Measurements from ENCODE around the gene ZNF474. TPM values are rescaled to one million over a fixed set of nuclear protein-coding genes. Genes with fewer than 3 reads are reported as not detected.

Gene ZNF474
- total RNA-seq, 2 experiments from 2014 or later: not detected

- ChIA-PET CTCF (no interaction called here), POLR2A (no interaction called here)
- TF ChIP-seq CTCF (IDR thresholded peaks at IDR 0.05): no peak
- H3K4me1 Mint-ChIP-seq (ENCODE audit: low read depth): no peaks in the 10 kb centered on the region
- no peaks in the 10 kb centered on the region for H3K9me3 Mint-ChIP-seq
- intact Hi-C loops (cut with micrococcal nuclease): no loop called here
- no peak overlapping the region for H3K4me3 Mint-ChIP-seq
- H3K27me3 Mint-ChIP-seq: no peaks in the 10 kb centered on the region
- H3K36me3 Mint-ChIP-seq (ENCODE audit: low read depth): no peaks in the 10 kb centered on the region
- no peak for DNase-seq
- ATAC-seq: no peak
- H3K27ac Mint-ChIP-seq: no peak overlapping the region
These were observed 30.1 kb upstream of the ZNF474 start for GRCh38 chr5:122099060-122099790.

- intact Hi-C loops (cut with micrococcal nuclease): no loop called here
- no peak overlapping the region for H3K27ac Mint-ChIP-seq
- ATAC-seq: peak; percentile 55
- no peaks in the 10 kb centered on the region for H3K4me1 Mint-ChIP-seq (ENCODE audit: low read depth)
- CTCF ChIA-PET: interaction anchor here (0.7 to 1.6 kb wide), 7 partner anchors 11 to 152 kb away, joined by 3 to 5 read pairs (median 3); no protein-coding TSS in a partner anchor
- POLR2A ChIA-PET: no interaction called here
- TF ChIP-seq CTCF (IDR thresholded peaks at IDR 0.05): peak; percentile 63
- H3K4me3 Mint-ChIP-seq: no peak overlapping the region
- no peaks in the 10 kb centered on the region for H3K36me3 Mint-ChIP-seq (ENCODE audit: low read depth)
- H3K27me3 Mint-ChIP-seq: no peaks in the 10 kb centered on the region
- DNase-seq: no peak
- no peaks in the 10 kb centered on the region for H3K9me3 Mint-ChIP-seq
These were observed 27.6 kb upstream of the ZNF474 start for GRCh38 chr5:122101636-122102285.

- ChIA-PET CTCF (interaction anchor here (1.1 to 1.6 kb wide), 3 partner anchors 9 to 136 kb away, joined by 3 to 5 read pairs (median 3); no protein-coding TSS in a partner anchor), POLR2A (no interaction called here)
- no peak for ATAC-seq
- no peaks in the 10 kb centered on the region for H3K4me1 Mint-ChIP-seq (ENCODE audit: low read depth)
- H3K27ac Mint-ChIP-seq: no peak overlapping the region
- intact Hi-C loops (cut with micrococcal nuclease): no loop called here
- DNase-seq: no peak
- H3K27me3 Mint-ChIP-seq: no peaks in the 10 kb centered on the region
- H3K9me3 Mint-ChIP-seq: no peaks in the 10 kb centered on the region
- no peak overlapping the region for H3K4me3 Mint-ChIP-seq
- TF ChIP-seq CTCF (IDR thresholded peaks at IDR 0.05): no peak
- no peaks in the 10 kb centered on the region for H3K36me3 Mint-ChIP-seq (ENCODE audit: low read depth)
These were observed 26.5 kb upstream of the ZNF474 start for GRCh38 chr5:122102825-122103224.

- intact Hi-C loops (cut with micrococcal nuclease): no loop called here
- DNase-seq: no peak
- CTCF ChIA-PET: no interaction called here
These were observed 23.4 kb upstream of the ZNF474 start for GRCh38 chr5:122105909-122106308.

More at GRCh38 chr5:122105909-122106308, 23.4 kb upstream of the ZNF474 start:
- no peak for ATAC-seq
- no peak overlapping the region for H3K4me3 Mint-ChIP-seq
- H3K4me1 Mint-ChIP-seq (ENCODE audit: low read depth): no peaks in the 10 kb centered on the region
- H3K36me3 Mint-ChIP-seq (ENCODE audit: low read depth): no peaks in the 10 kb centered on the region
- no peaks in the 10 kb centered on the region for H3K9me3 Mint-ChIP-seq
- no peaks in the 10 kb centered on the region for H3K27me3 Mint-ChIP-seq
- POLR2A ChIA-PET: no interaction called here
- TF ChIP-seq CTCF (IDR thresholded peaks at IDR 0.05): no peak
- no peak overlapping the region for H3K27ac Mint-ChIP-seq
